ENCODE results near the gene HBA2.

- TF ChIP-seq USF2 (IDR thresholded peaks at IDR 0.05; ENCODE audit: low read depth, low read length) = no peak
- TF ChIP-seq FOS (IDR thresholded peaks at IDR 0.05; ENCODE audit: low read depth, low read length) = no peak
- TF ChIP-seq CTCF (conservative IDR thresholded peaks at IDR 0.05; ENCODE audit: low read depth, low read length) = no peak
- no peak for TF ChIP-seq RFX5 (IDR thresholded peaks at IDR 0.05; ENCODE audit: low read depth, low read length)
- TF ChIP-seq SMC3 (IDR thresholded peaks at IDR 0.05; ENCODE audit: low read depth, low read length) = no peak
- TF ChIP-seq POLR2A (IDR thresholded peaks at IDR 0.05; ENCODE audit: low read depth, low read length) = no peak
- TF ChIP-seq CHD1 (IDR thresholded peaks at IDR 0.05; ENCODE audit: low read depth, low read length) = no peak
- TF ChIP-seq MAZ (IDR thresholded peaks at IDR 0.05; ENCODE audit: borderline replicate concordance, low read depth, low read length) = no peak
- TF ChIP-seq CEBPB (IDR thresholded peaks at IDR 0.05; ENCODE audit: low read depth, low read length) = no peak
- TF ChIP-seq MAFK (IDR thresholded peaks at IDR 0.05; ENCODE audit: low read depth, low read length) = no peak
- no peak for TF ChIP-seq BHLHE40 (IDR thresholded peaks at IDR 0.05; ENCODE audit: low read depth, low read length)
- TF ChIP-seq RAD21 (IDR thresholded peaks at IDR 0.05; ENCODE audit: low read length) = no peak
- TF ChIP-seq NFE2L2 (IDR thresholded peaks at IDR 0.05; ENCODE audit: low read depth, low read length) = no peak
- TF ChIP-seq RCOR1 (IDR thresholded peaks at IDR 0.05; ENCODE audit: insufficient replicate concordance, low read length) = no peak
Measured at GRCh38 chr16:170788-171187, 1.9 kb upstream of the HBA2 start.
